H1 (cell line): ENCODE results near the gene CLRN2.

Source experiments
- ASH2L ChIP-seq: fragments of 200-600, 300-600 bp; sonication (generic); IDR thresholded peaks from one replicate; pipeline ENCODE4 v1.7.1; 2017; ENCODE audit warnings: low read length
- BRCA1 ChIP-seq: IDR thresholded peaks from 2 replicates; pipeline ENCODE4 v1.6.1; 2012; ENCODE audit warnings: low read depth, low read length, improper control_type of control experiment
- CEBPB ChIP-seq: IDR thresholded peaks from 2 replicates; pipeline ENCODE4 v1.6.1; 2012; ENCODE audit warnings: low read depth, low read length
- SIN3A ChIP-seq, 2 experiments: IDR thresholded peaks in 1 of 2; conservative IDR thresholded peaks in 1 of 2; 2 replicates each; pipeline ENCODE4 v1.6.1; 2011 to 2012; ENCODE audit warnings: low read length in 2 of 2, improper control_type of control experiment in 1 of 2, low read depth in 1 of 2, mild to moderate bottlenecking in 1 of 2

GRCh38 chr4:17469931-17470674 lies 44.9 kb upstream of the CLRN2 start:
- TF ChIP-seq SIN3A (conservative IDR thresholded peaks at IDR 0.05 in 1 of 2, IDR thresholded peaks at IDR 0.05 in 1 of 2; ENCODE audit: low read depth in 1 of 2, low read length in 2 of 2) = no peak
- TF ChIP-seq CEBPB = no peak
- TF ChIP-seq BRCA1 = no peak
- TF ChIP-seq ASH2L = no peak
